IMR-90 (cell line): ENCODE data around the gene SYNPR. TPM values are rescaled to one million over a fixed set of nuclear protein-coding genes. Genes with fewer than 3 reads are reported as not detected.

Source experiments
- ATAC-seq: fragments of 200-7000 bp; cut with Tn5 transposase; 2 replicates; pipeline ENCODE4 v1.9.1; 2020; ENCODE audit warnings: low read depth, mild to moderate bottlenecking, moderate library complexity
- BruUV-seq: library from RNA; stranded (reverse); fragments of 400-500 nt; replicated peaks from 2 replicates; lab custom pipeline; 2021; lab: Mats Ljungman, UMichigan
- CTCF ChIA-PET: fragments of 300-600 bp; formaldehyde crosslinking; extraction: SDS; loops from one replicate; lab custom pipeline; 2021; ENCODE audit warnings: antibody characterized with exemption; lab: Yijun Ruan, JAX
- POLR2A ChIA-PET: fragments of 300-600 bp; sonication (Branson Sonifier 250); formaldehyde crosslinking; loops from one replicate; lab custom pipeline; 2022; ENCODE audit warnings: antibody characterized with exemption; ENCODE audit not compliant: unreplicated experiment; lab: Charles Lee
- DNase-seq: peaks from one replicate; pipeline ENCODE4 v3.0.0; 2013
- H2AFZ ChIP-seq: replicated peaks from 2 replicates; pipeline ENCODE3; 2013; ENCODE audit warnings: low read length, mild to moderate bottlenecking; ENCODE audit not compliant: poor library complexity
- H2AK5ac ChIP-seq: 2 replicates; pipeline ENCODE4 v1.6.1; 2013; ENCODE audit warnings: low read depth, low read length, inconsistent platforms
- H2AK9ac ChIP-seq: replicated peaks from 2 replicates; pipeline ENCODE3; 2013; ENCODE audit warnings: mild to moderate bottlenecking, low read depth, low read length, moderate library complexity; ENCODE audit not compliant: poor library complexity
- H2BK120ac ChIP-seq: 2 replicates; pipeline ENCODE4 v1.6.1; 2013; ENCODE audit warnings: low read depth, low read length, inconsistent platforms
- H2BK15ac ChIP-seq: 3 replicates; pipeline ENCODE4 v1.6.1; 2013; ENCODE audit warnings: low read depth, low read length, inconsistent platforms
- H2BK20ac ChIP-seq: 2 replicates; pipeline ENCODE4 v1.6.1; 2013; ENCODE audit warnings: low read depth, mild to moderate bottlenecking, inconsistent platforms, low read length, moderate library complexity
- H2BK5ac ChIP-seq: 2 replicates; pipeline ENCODE4 v1.6.1; 2013; ENCODE audit warnings: mild to moderate bottlenecking, low read depth, low read length, inconsistent platforms; ENCODE audit not compliant: poor library complexity, severe bottlenecking
- H3K14ac ChIP-seq: replicated peaks from 2 replicates; pipeline ENCODE4 v1.6.1; 2013; ENCODE audit warnings: low read depth, low read length, inconsistent platforms
- H3K18ac ChIP-seq: 2 replicates; pipeline ENCODE4 v1.6.1; 2013; ENCODE audit warnings: low read depth, low read length, control low read depth
- H3K23ac ChIP-seq: 2 replicates; pipeline ENCODE4 v1.6.1; 2013; ENCODE audit warnings: low read depth, low read length, inconsistent platforms
- H3K27ac ChIP-seq: 2 replicates; pipeline ENCODE4 v1.5.1; 2013; ENCODE audit warnings: mild to moderate bottlenecking, control low read depth, low read length; ENCODE audit not compliant: insufficient read depth
- H3K27me3 ChIP-seq: 2 replicates; pipeline ENCODE4 v1.6.1; 2013; ENCODE audit warnings: low read length; ENCODE audit not compliant: control insufficient read depth, insufficient read depth
- H3K36me3 ChIP-seq: 2 replicates; pipeline ENCODE4 v1.6.1; 2013; ENCODE audit warnings: low read length, mixed read lengths; ENCODE audit not compliant: control insufficient read depth, insufficient read depth
- H3K4ac ChIP-seq: 2 replicates; pipeline ENCODE4 v1.6.1; 2013; ENCODE audit warnings: low read depth, low read length, inconsistent platforms
- H3K4me1 ChIP-seq: 2 replicates; pipeline ENCODE4 v1.6.1; 2013; ENCODE audit warnings: low read length, mixed read lengths; ENCODE audit not compliant: control insufficient read depth, insufficient read depth
- H3K4me2 ChIP-seq: 2 replicates; pipeline ENCODE4 v1.6.1; 2013; ENCODE audit warnings: low read depth, mild to moderate bottlenecking, control low read depth, low read length, moderate library complexity
- H3K4me3 ChIP-seq: 2 replicates; pipeline ENCODE4 v1.5.1; 2013; ENCODE audit warnings: low read depth, mild to moderate bottlenecking, control low read depth, low read length, moderate library complexity; ENCODE audit not compliant: insufficient read depth
- H3K56ac ChIP-seq: 2 replicates; pipeline ENCODE4 v1.6.1; 2013; ENCODE audit warnings: low read length, inconsistent platforms; ENCODE audit not compliant: insufficient read depth; ENCODE audit errors: extremely low read depth
- H3K79me1 ChIP-seq, 2 experiments: 2 replicates each; pipeline ENCODE4 v1.6.1; 2013; ENCODE audit warnings: low read length in 2 of 2, inconsistent platforms in 1 of 2, low read depth in 1 of 2
- H3K9ac ChIP-seq: 2 replicates; pipeline ENCODE4 v1.6.1; 2013; ENCODE audit warnings: low read depth, low read length, control low read depth
- H3K9me1 ChIP-seq: 2 replicates; pipeline ENCODE4 v1.6.1; 2013; ENCODE audit warnings: low read length, inconsistent platforms; ENCODE audit not compliant: insufficient read depth
- H3K9me3 ChIP-seq: 2 replicates; pipeline ENCODE4 v1.6.1; 2013; ENCODE audit warnings: low read length; ENCODE audit not compliant: control insufficient read depth, insufficient read depth
- H4K20me1 ChIP-seq: 2 replicates; pipeline ENCODE4 v1.6.1; 2013; ENCODE audit warnings: low read length, inconsistent platforms; ENCODE audit not compliant: insufficient read depth
- H4K5ac ChIP-seq: 2 replicates; pipeline ENCODE4 v1.6.1; 2013; ENCODE audit warnings: mild to moderate bottlenecking, low read depth, low read length, control low read depth
- H4K8ac ChIP-seq, 2 experiments: 2 replicates each; pipeline ENCODE4 v1.6.1; 2013; ENCODE audit warnings: low read depth in 2 of 2, low read length in 2 of 2, control low read depth in 1 of 2, inconsistent platforms in 1 of 2
- H4K91ac ChIP-seq: 2 replicates; pipeline ENCODE4 v1.6.1; 2013; ENCODE audit warnings: low read depth, low read length, inconsistent platforms; ENCODE audit not compliant: insufficient read depth
- BHLHE40 ChIP-seq: fragments of 150-350 bp; IDR thresholded peaks from 2 replicates; pipeline ENCODE4 v1.6.1; 2016; ENCODE audit warnings: mild to moderate bottlenecking, low read depth, low read length
- CEBPB ChIP-seq: IDR thresholded peaks from 2 replicates; pipeline ENCODE4 v1.6.1; 2012; ENCODE audit warnings: low read depth, low read length, improper control_type of control experiment
- ELK1 ChIP-seq: fragments of 150-350 bp; IDR thresholded peaks from 2 replicates; pipeline ENCODE4 v1.6.1; 2016; ENCODE audit warnings: low read depth, mild to moderate bottlenecking, low read length, moderate library complexity, borderline replicate concordance
- MAFK ChIP-seq: IDR thresholded peaks from 2 replicates; pipeline ENCODE4 v1.6.1; 2012; ENCODE audit warnings: low read depth, low read length, improper control_type of control experiment
- MAZ ChIP-seq: IDR thresholded peaks from 2 replicates; pipeline ENCODE4 v1.6.1; 2012; ENCODE audit warnings: low read depth, mild to moderate bottlenecking, low read length, improper control_type of control experiment, moderate library complexity, borderline replicate concordance
- MXI1 ChIP-seq: IDR thresholded peaks from 2 replicates; pipeline ENCODE4 v1.6.1; 2012; ENCODE audit warnings: low read depth, mild to moderate bottlenecking, low read length, moderate library complexity, borderline replicate concordance
- NFE2L2 ChIP-seq: fragments of 150-350 bp; IDR thresholded peaks from 2 replicates; pipeline ENCODE4 v1.6.1; 2016; ENCODE audit warnings: low read depth, mild to moderate bottlenecking, low read length
- POLR2A ChIP-seq: IDR thresholded peaks from 2 replicates; pipeline ENCODE4 v1.6.1; 2012; ENCODE audit warnings: mild to moderate bottlenecking, low read depth, low read length
- RAD21 ChIP-seq: IDR thresholded peaks from 2 replicates; pipeline ENCODE4 v1.6.1; 2012; ENCODE audit warnings: low read length, improper control_type of control experiment
- RCOR1 ChIP-seq: IDR thresholded peaks from 2 replicates; pipeline ENCODE4 v1.6.1; 2012; ENCODE audit warnings: mild to moderate bottlenecking, low read length, improper control_type of control experiment; ENCODE audit not compliant: insufficient replicate concordance
- RFX5 ChIP-seq: IDR thresholded peaks from 2 replicates; pipeline ENCODE4 v1.8.0; 2012; ENCODE audit warnings: low read depth, mild to moderate bottlenecking, low read length, moderate library complexity
- SMC3 ChIP-seq: fragments of 150-350 bp; IDR thresholded peaks from 2 replicates; pipeline ENCODE4 v1.6.1; 2016; ENCODE audit warnings: low read depth, mild to moderate bottlenecking, antibody characterized with exemption, low read length, moderate library complexity
- USF2 ChIP-seq: fragments of 150-350 bp; IDR thresholded peaks from 2 replicates; pipeline ENCODE4 v1.6.1; 2017; ENCODE audit warnings: mild to moderate bottlenecking, antibody characterized with exemption, low read length, low read depth
- WGBS, 2 experiments: methylation state at CpG; one replicate each; pipeline versions ENCODE4 v1.1.5 to v1.1.7; 2013; ENCODE audit warnings: missing lambda C conversion rate in 2 of 2; ENCODE audit not compliant: insufficient read length in 1 of 2; ENCODE audit errors: extremely low coverage in 2 of 2; 5-methylcytosine and 5-hydroxymethylcytosine counted together
- dilution Hi-C: fragments of 300-500 bp; cut with HindIII; formaldehyde crosslinking; loops from one replicate; pipeline ENCODE4 v1.14.3; 2018; ENCODE audit warnings: low sequenced_read_pairs; ENCODE audit not compliant: unreplicated experiment
- in situ Hi-C: fragments of 300-500 bp; cut with MboI; formaldehyde crosslinking; loops from 3 replicates; pipeline ENCODE4 v1.14.3; 2019; ENCODE audit warnings: low sequenced_read_pairs, inconsistent platforms, mixed read lengths
- intact Hi-C: fragments of 100-400 bp; cut with micrococcal nuclease; formaldehyde crosslinking; loops from 2 replicates; pipeline ENCODE4 v1.10.0; 2022
- polyA plus RNA-seq, 3 experiments: library from polyadenylated mRNA; depleted of rRNA; stranded (reverse); fragments of >200 nt; gene quantifications; 2 replicates each; pipeline ENCODE4 v1.2.3, GENCODE V29; 2012; ENCODE audit warnings: low replicate concordance in 1 of 3
- total RNA-seq: library from RNA; depleted of rRNA; stranded (reverse); fragments of >200 nt; gene quantifications from 2 replicates; pipeline ENCODE4 v1.2.3, GENCODE V29; 2012
- TF ChIP-seq, protein P1 (sequence below): conservative IDR thresholded peaks from 2 replicates; pipeline ENCODE4 v1.5.1; 2012; ENCODE audit warnings: mild to moderate bottlenecking, low read depth, low read length, improper control_type of control experiment

The SYNPR gene
- total and polyA plus RNA-seq, 2 of the 4 experiments (the other 2 are of a cell fraction) = not detected

GRCh38 chr3:63331520-63331919, 53.4 kb downstream of the SYNPR start:
- in situ Hi-C loops (loop anchor here (25.0 kb wide), 2 partner anchors 94 to 719 kb away; no protein-coding TSS in a partner anchor), dilution Hi-C loops (no loop called here), intact Hi-C loops (no loop called here)
- Histone ChIP-seq H2AFZ (no peak overlapping the region), H3K14ac (no peak overlapping the region), H3K4me1 (no peaks in the 10 kb centered on the region), H2BK20ac (no peak overlapping the region), H3K4me3 (no peak overlapping the region), H2AK9ac (no peak overlapping the region), H3K18ac (no peak overlapping the region), H3K4me2 (no peak overlapping the region), H3K9ac (no peak overlapping the region), H3K23ac (no peak overlapping the region), H4K91ac (no peak overlapping the region), H2AK5ac (no peak overlapping the region), H4K5ac (no peak overlapping the region), H3K4ac (no peak overlapping the region), H3K27me3 (no peaks in the 10 kb centered on the region), H3K56ac (no peak overlapping the region), H4K20me1 (no peaks in the 10 kb centered on the region), H3K27ac (no peak overlapping the region), H2BK15ac (no peak overlapping the region), H3K79me1 (no peaks in the 10 kb centered on the region), H2BK120ac (no peak overlapping the region), H3K9me3 (no peaks in the 10 kb centered on the region), H2BK5ac (no peak overlapping the region), H4K8ac (no peak overlapping the region), H3K9me1 (no peaks in the 10 kb centered on the region), H3K36me3 (no peaks in the 10 kb centered on the region)
- CTCF ChIA-PET = no interaction called here
- TF ChIP-seq ELK1 = no peak
- TF ChIP-seq NFE2L2 = no peak
- no peak for TF ChIP-seq USF2
- no peak for TF ChIP-seq RCOR1
- TF ChIP-seq CEBPB = no peak
- no peak for TF ChIP-seq MXI1
- no peak for TF ChIP-seq POLR2A
- no peak for TF ChIP-seq RAD21
- no peak for TF ChIP-seq MAFK
- TF ChIP-seq BHLHE40 = no peak
- no peak for TF ChIP-seq RFX5
- TF ChIP-seq, protein P1, sequence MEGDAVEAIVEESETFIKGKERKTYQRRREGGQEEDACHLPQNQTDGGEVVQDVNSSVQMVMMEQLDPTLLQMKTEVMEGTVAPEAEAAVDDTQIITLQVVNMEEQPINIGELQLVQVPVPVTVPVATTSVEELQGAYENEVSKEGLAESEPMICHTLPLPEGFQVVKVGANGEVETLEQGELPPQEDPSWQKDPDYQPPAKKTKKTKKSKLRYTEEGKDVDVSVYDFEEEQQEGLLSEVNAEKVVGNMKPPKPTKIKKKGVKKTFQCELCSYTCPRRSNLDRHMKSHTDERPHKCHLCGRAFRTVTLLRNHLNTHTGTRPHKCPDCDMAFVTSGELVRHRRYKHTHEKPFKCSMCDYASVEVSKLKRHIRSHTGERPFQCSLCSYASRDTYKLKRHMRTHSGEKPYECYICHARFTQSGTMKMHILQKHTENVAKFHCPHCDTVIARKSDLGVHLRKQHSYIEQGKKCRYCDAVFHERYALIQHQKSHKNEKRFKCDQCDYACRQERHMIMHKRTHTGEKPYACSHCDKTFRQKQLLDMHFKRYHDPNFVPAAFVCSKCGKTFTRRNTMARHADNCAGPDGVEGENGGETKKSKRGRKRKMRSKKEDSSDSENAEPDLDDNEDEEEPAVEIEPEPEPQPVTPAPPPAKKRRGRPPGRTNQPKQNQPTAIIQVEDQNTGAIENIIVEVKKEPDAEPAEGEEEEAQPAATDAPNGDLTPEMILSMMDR = no peak
- no peak for TF ChIP-seq MAZ
- TF ChIP-seq SMC3 = no peak
- no CpG with 5 or more reads among the region's 3 CpGs for WGBS, 2 experiments
- no TSS peak for BruUV-seq
- DNase-seq = no peak
- ATAC-seq = no peak
- POLR2A ChIA-PET = no interaction called here
